H1 (cell line): ENCODE data around the gene KIF5C. TPM values are rescaled to one million over a fixed set of nuclear protein-coding genes. Genes with fewer than 3 reads are reported as not detected.

Experiments used
- CTCF ChIA-PET: fragments of 300-600 bp; sonication (Branson Sonifier 250); formaldehyde crosslinking; loops from one replicate; lab custom pipeline; 2021; ENCODE audit not compliant: partially characterized antibody; lab: Charles Lee
- POLR2A ChIA-PET: fragments of 300-600 bp; sonication (Branson Sonifier 250); formaldehyde crosslinking; loops from one replicate; lab custom pipeline; 2021; ENCODE audit warnings: inconsistent platforms; ENCODE audit not compliant: partially characterized antibody; lab: Charles Lee
- DNase-seq, 2 experiments: peaks; one replicate each; pipeline versions ENCODE4 v3.0.0 to v3.0.0-alpha.2; 2010 to 2022; ENCODE audit warnings: low spot score in 2 of 2, low read depth in 1 of 2, mixed read lengths in 1 of 2
- FAIRE-seq: peaks from 2 replicates; lab custom pipeline; 2011; peaks lifted over from hg19 to GRCh38; lab: Jason Lieb, UNC
- H2AFZ ChIP-seq: 2 replicates; pipeline ENCODE4 v1.8.1; 2012; ENCODE audit warnings: low read length, inconsistent platforms
- H2AK5ac ChIP-seq: 2 replicates; pipeline ENCODE4 v1.6.1; 2013; ENCODE audit warnings: low read depth, low read length
- H2BK120ac ChIP-seq: replicated peaks from 2 replicates; pipeline ENCODE3; 2013; ENCODE audit warnings: low read depth, low read length, inconsistent platforms
- H2BK12ac ChIP-seq: 2 replicates; pipeline ENCODE4 v1.6.1; 2013; ENCODE audit warnings: low read depth, low read length
- H2BK15ac ChIP-seq: 2 replicates; pipeline ENCODE4 v1.6.1; 2013; ENCODE audit warnings: low read length
- H2BK20ac ChIP-seq: 2 replicates; pipeline ENCODE4 v1.6.1; 2013; ENCODE audit warnings: low read length
- H2BK5ac ChIP-seq: 2 replicates; pipeline ENCODE4 v1.6.1; 2013; ENCODE audit warnings: low read depth, low read length
- H3K14ac ChIP-seq: 2 replicates; pipeline ENCODE4 v1.6.1; 2013; ENCODE audit warnings: inconsistent platforms; ENCODE audit not compliant: insufficient read length
- H3K18ac ChIP-seq: 2 replicates; pipeline ENCODE4 v1.6.1; 2013; ENCODE audit warnings: low read length; ENCODE audit errors: extremely low read depth
- H3K23ac ChIP-seq: 2 replicates; pipeline ENCODE4 v1.6.1; 2013; ENCODE audit warnings: inconsistent platforms; ENCODE audit not compliant: insufficient read length
- H3K23me2 ChIP-seq: 2 replicates; pipeline ENCODE4 v1.6.1; 2013; ENCODE audit warnings: low read depth, low read length
- H3K27ac ChIP-seq: 2 replicates; pipeline ENCODE4 v1.6.1; 2011; ENCODE audit warnings: low read depth, low read length, inconsistent platforms
- H3K27me3 ChIP-seq, 4 experiments: replicated peaks in 1 of 4; 1 replicate in 1 of 4; 2 replicates in 3 of 4; pipeline versions ENCODE4 v1.6.1 to v1.8.1; 2011 to 2013; ENCODE audit warnings: low read length in 3 of 4, mild to moderate bottlenecking in 3 of 4, inconsistent platforms in 2 of 4, mixed read lengths in 2 of 4, moderate library complexity in 1 of 4; ENCODE audit not compliant: control insufficient read depth in 3 of 4, insufficient read depth in 3 of 4; ENCODE audit errors: extremely low read depth in 1 of 4
- H3K36me3 ChIP-seq, 4 experiments: 2 replicates each; pipeline versions ENCODE4 v1.6.1 to v1.8.1; 2011 to 2013; ENCODE audit warnings: mild to moderate bottlenecking in 4 of 4, low read length in 3 of 4, moderate library complexity in 2 of 4, control low read depth in 1 of 4, inconsistent platforms in 1 of 4; ENCODE audit not compliant: insufficient read depth in 4 of 4, control insufficient read depth in 2 of 4
- H3K4ac ChIP-seq: replicated peaks from 2 replicates; pipeline ENCODE3; 2013; ENCODE audit warnings: low read length, low read depth, mixed read lengths, inconsistent platforms; ENCODE audit not compliant: insufficient read length
- H3K4me1 ChIP-seq, 4 experiments: replicated peaks in 1 of 4; 1 replicate in 1 of 4; 2 replicates in 3 of 4; pipeline versions ENCODE4 v1.6.1 to v1.8.1; 2011 to 2013; ENCODE audit warnings: low read length in 3 of 4, inconsistent platforms in 2 of 4, mixed read lengths in 1 of 4; ENCODE audit not compliant: insufficient read depth in 4 of 4, control insufficient read depth in 3 of 4
- H3K4me2 ChIP-seq, 2 experiments: 2 replicates each; pipeline versions ENCODE4 v1.6.1 to v1.8.1; 2011 to 2013; ENCODE audit warnings: low read depth in 2 of 2, low read length in 2 of 2, control low read depth in 1 of 2, inconsistent platforms in 1 of 2, mild to moderate bottlenecking in 1 of 2; ENCODE audit not compliant: insufficient read depth in 1 of 2
- H3K4me3 ChIP-seq, 4 experiments: fragments of 200-600, 300-600 bp in 1 of 4; sonication (generic), shearing (Covaris generic), sonication (Bioruptor Twin) in 1 of 4; 2 replicates each; pipeline versions ENCODE4 v1.5.1 to v1.8.1; 2011 to 2016; ENCODE audit warnings: low read length in 4 of 4, low read depth in 3 of 4, control low read depth in 2 of 4, inconsistent platforms in 2 of 4, mild to moderate bottlenecking in 2 of 4, mixed read lengths in 1 of 4, moderate library complexity in 1 of 4; ENCODE audit not compliant: insufficient read depth in 2 of 4; ENCODE audit errors: extremely low read depth in 1 of 4
- H3K56ac ChIP-seq: replicated peaks from 2 replicates; pipeline ENCODE3; 2013; ENCODE audit warnings: low read depth, mild to moderate bottlenecking, mixed read lengths, low read length, inconsistent platforms; ENCODE audit not compliant: insufficient read length
- H3K79me1 ChIP-seq: 2 replicates; pipeline ENCODE4 v1.6.1; 2013; ENCODE audit warnings: low read depth, low read length, control low read depth
- H3K79me2 ChIP-seq, 2 experiments: 2 replicates each; pipeline versions ENCODE4 v1.6.1 to v1.8.1; 2012 to 2013; ENCODE audit warnings: low read length in 2 of 2, mild to moderate bottlenecking in 2 of 2, inconsistent platforms in 1 of 2; ENCODE audit not compliant: insufficient read depth in 2 of 2, control insufficient read depth in 1 of 2
- H3K9ac ChIP-seq, 4 experiments: replicated peaks in 1 of 4; 1 replicate in 1 of 4; 2 replicates in 3 of 4; pipeline versions ENCODE4 v1.6.1 to v1.8.1; 2011 to 2013; ENCODE audit warnings: low read depth in 3 of 4, low read length in 3 of 4, control low read depth in 2 of 4, mild to moderate bottlenecking in 2 of 4, moderate library complexity in 2 of 4, inconsistent platforms in 1 of 4; ENCODE audit errors: extremely low read depth in 1 of 4
- H3K9me3 ChIP-seq, 2 experiments: 2 replicates each; pipeline versions ENCODE4 v1.6.1 to v1.8.1; 2012 to 2013; ENCODE audit warnings: mild to moderate bottlenecking in 2 of 2, moderate library complexity in 2 of 2, control low read depth in 1 of 2, inconsistent platforms in 1 of 2, low read depth in 1 of 2, low read length in 1 of 2, mixed read lengths in 1 of 2; ENCODE audit not compliant: insufficient read depth in 2 of 2
- H4K20me1 ChIP-seq, 2 experiments: replicated peaks in 1 of 2; 2 replicates each; pipeline versions ENCODE3 to v1.8.1; 2011 to 2013; ENCODE audit warnings: inconsistent platforms in 2 of 2, low read length in 2 of 2, mild to moderate bottlenecking in 1 of 2; ENCODE audit not compliant: insufficient read depth in 2 of 2, control insufficient read depth in 1 of 2
- H4K5ac ChIP-seq: 2 replicates; pipeline ENCODE4 v1.6.1; 2013; ENCODE audit warnings: low read length, low read depth, mixed read lengths, inconsistent platforms; ENCODE audit not compliant: insufficient read length
- H4K8ac ChIP-seq: 2 replicates; pipeline ENCODE4 v1.8.0; 2013; ENCODE audit warnings: mild to moderate bottlenecking, moderate library complexity, low read length, inconsistent platforms; ENCODE audit not compliant: insufficient read depth; ENCODE audit errors: extremely low read depth
- H4K91ac ChIP-seq: replicated peaks from 2 replicates; pipeline ENCODE3; 2013; ENCODE audit warnings: low read length, mixed read lengths, inconsistent platforms; ENCODE audit not compliant: insufficient read length
- CEBPB ChIP-seq: IDR thresholded peaks from 2 replicates; pipeline ENCODE4 v1.6.1; 2012; ENCODE audit warnings: low read depth, low read length
- CHD1 ChIP-seq: IDR thresholded peaks from 2 replicates; pipeline ENCODE4 v1.6.1; 2012; ENCODE audit warnings: low read depth, low read length, improper control_type of control experiment
- JUND ChIP-seq: IDR thresholded peaks from 2 replicates; pipeline ENCODE4 v1.6.1; 2011; ENCODE audit warnings: mild to moderate bottlenecking, improper control_type of control experiment, low read length
- RFX5 ChIP-seq: IDR thresholded peaks from 2 replicates; pipeline ENCODE4 v1.6.1; 2011; ENCODE audit warnings: low read depth, low read length, improper control_type of control experiment, borderline replicate concordance
- SP1 ChIP-seq: IDR thresholded peaks from 2 replicates; pipeline ENCODE4 v1.6.1; 2011; ENCODE audit warnings: low read depth, low read length
- TAF7 ChIP-seq: optimal IDR thresholded peaks from 2 replicates; pipeline ENCODE3; 2011; ENCODE audit warnings: low read depth, mild to moderate bottlenecking, inconsistent platforms, low read length, moderate library complexity, borderline replicate concordance
- WGBS, 2 experiments: shearing (Covaris generic) in 1 of 2; methylation state at CpG; one replicate each; pipeline versions ENCODE4 v1.1.6 to v1.1.7; 2013 to 2015; ENCODE audit warnings: low lambda C conversion rate in 2 of 2, mixed read lengths in 2 of 2, inconsistent platforms in 1 of 2, low coverage in 1 of 2, missing lambda C conversion rate in 1 of 2; ENCODE audit not compliant: insufficient replicate concordance in 2 of 2, insufficient coverage in 1 of 2, insufficient read length in 1 of 2; ENCODE audit errors: extremely low coverage in 1 of 2, missing lambda C conversion rate in 1 of 2; 5-methylcytosine and 5-hydroxymethylcytosine counted together
- polyA plus RNA-seq, 7 experiments: library from polyadenylated mRNA; depleted of rRNA in 3 of 7; stranded (reverse) in 5 of 7; unstranded in 2 of 7; fragments of >200 nt in 5 of 7; fragments of 200-250 nt in 2 of 7; gene quantifications; 1 replicate in 5 of 7; 2 replicates in 1 of 7; 4 replicates in 1 of 7; pipeline versions ENCODE4 v1.2.1 to v1.2.3, GENCODE V29; 2011 to 2013; ENCODE audit warnings: missing spikeins in 2 of 7, mixed read lengths in 2 of 7
- total RNA-seq: library from RNA; stranded (reverse); fragmentation: NEBNext Ultra II Directional; extraction: Animal tissue kit (Norgen Biotek cat#: 25700); gene quantifications from 2 replicates; pipeline ENCODE4 v1.2.1, GENCODE V29; 2021

The KIF5C gene
- total and polyA plus RNA-seq, 2 of the 8 experiments (the other 6 are each of a cell fraction or from before 2014, with no cell fraction given) = 16.3 to 66.4 TPM

DNA sequence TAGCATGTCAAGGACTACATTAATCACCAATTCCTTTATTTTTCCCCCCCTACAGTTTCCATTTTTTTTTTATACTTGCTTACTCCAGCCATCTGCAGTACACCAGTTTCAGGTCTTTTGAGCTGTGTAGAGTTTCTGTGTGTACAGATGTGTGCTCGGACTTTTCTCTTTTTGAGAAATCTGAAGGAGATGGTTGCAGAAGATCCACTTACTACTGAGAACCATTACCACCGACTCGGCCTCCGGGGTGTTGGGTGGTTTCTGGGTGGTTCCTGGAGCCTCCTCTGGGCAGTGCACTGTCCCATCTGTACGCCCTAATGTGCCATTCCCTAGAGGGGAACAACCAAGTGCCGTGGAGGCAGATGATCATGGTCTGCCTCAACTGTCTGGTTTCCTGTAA is 148.1 kb downstream of the KIF5C start:
- ChIA-PET CTCF (interaction anchor here (0.9 to 22.0 kb wide), 2 partner anchors 9 to 563 kb away, joined by 3 to 277 read pairs; no protein-coding TSS in a partner anchor), POLR2A (no interaction called here)

More for the DNA sequence above, 148.1 kb downstream of the KIF5C start:
- Histone ChIP-seq H4K8ac (no peak overlapping the region), H3K23ac (no peak overlapping the region), H4K20me1 (no peaks in the 10 kb centered on the region), H2BK20ac (no peak overlapping the region), H2BK12ac (no peak overlapping the region), H2BK15ac (no peak overlapping the region), H2AFZ (no peak overlapping the region), H3K4me3 (no peak overlapping the region), H3K36me3 (peaks cover 2 to 6% (median 3%) of the 10 kb centered on the region in 4 experiments; a peak in 2 of 8 replicates), H2BK5ac (no peak overlapping the region), H4K91ac (no peak overlapping the region), H2BK120ac (no peak overlapping the region), H3K79me2 (no peaks in the 10 kb centered on the region), H3K4me1 (peaks cover 4 to 9% (median 6%) of the 10 kb centered on the region in 4 experiments; a peak in 5 of 7 replicates), H3K14ac (no peak overlapping the region), H4K5ac (no peak overlapping the region), H3K79me1 (no peaks in the 10 kb centered on the region), H3K27ac (no peak overlapping the region), H3K27me3 (no peaks in the 10 kb centered on the region), H2AK5ac (no peak overlapping the region), H3K23me2 (no peaks in the 10 kb centered on the region), H3K56ac (no peak overlapping the region), H3K4me2 (no peak overlapping the region), H3K9me3 (no peaks in the 10 kb centered on the region), H3K4ac (no peak overlapping the region), H3K9ac (no peak overlapping the region), H3K18ac (no peak overlapping the region)
- 87% methylated on average over 6 of the region's 6 CpGs; no CpG with 5 or more reads in 1 of the 2 experiments for WGBS, 2 experiments
- no peak for FAIRE-seq
- TF ChIP-seq CHD1 (no peak), CEBPB (no peak), JUND (no peak), RFX5 (no peak), TAF7 (no peak), SP1 (no peak)
- peak in 1 of 2 experiments; percentile 13 for DNase-seq
